GM10248 (cell line): ENCODE data around the gene HPCA.

Experiments used
- CTCF ChIA-PET: fragments of 300-600 bp; sonication (Branson Sonifier 250); formaldehyde crosslinking; extraction: SDS; loops from one replicate; lab custom pipeline; 2021; ENCODE audit warnings: antibody characterized with exemption; lab: Yijun Ruan, JAX
- POLR2A ChIA-PET: fragments of 350-650 bp; sonication (Branson Sonifier 250); formaldehyde crosslinking; extraction: SDS; loops from one replicate; lab custom pipeline; 2020; ENCODE audit warnings: antibody characterized with exemption; lab: Yijun Ruan, JAX
- DNase-seq: peaks from one replicate; pipeline ENCODE4 v3.0.0; 2012; ENCODE audit errors: extremely low spot score
- TF ChIP-seq, protein P1 (sequence below): IDR thresholded peaks from 2 replicates; pipeline ENCODE4 v1.5.1; 2012; ENCODE audit warnings: mild to moderate bottlenecking, low read depth; ENCODE audit errors: extremely low read depth, missing control alignments, control extremely low read depth

HPCA gene

DNA sequence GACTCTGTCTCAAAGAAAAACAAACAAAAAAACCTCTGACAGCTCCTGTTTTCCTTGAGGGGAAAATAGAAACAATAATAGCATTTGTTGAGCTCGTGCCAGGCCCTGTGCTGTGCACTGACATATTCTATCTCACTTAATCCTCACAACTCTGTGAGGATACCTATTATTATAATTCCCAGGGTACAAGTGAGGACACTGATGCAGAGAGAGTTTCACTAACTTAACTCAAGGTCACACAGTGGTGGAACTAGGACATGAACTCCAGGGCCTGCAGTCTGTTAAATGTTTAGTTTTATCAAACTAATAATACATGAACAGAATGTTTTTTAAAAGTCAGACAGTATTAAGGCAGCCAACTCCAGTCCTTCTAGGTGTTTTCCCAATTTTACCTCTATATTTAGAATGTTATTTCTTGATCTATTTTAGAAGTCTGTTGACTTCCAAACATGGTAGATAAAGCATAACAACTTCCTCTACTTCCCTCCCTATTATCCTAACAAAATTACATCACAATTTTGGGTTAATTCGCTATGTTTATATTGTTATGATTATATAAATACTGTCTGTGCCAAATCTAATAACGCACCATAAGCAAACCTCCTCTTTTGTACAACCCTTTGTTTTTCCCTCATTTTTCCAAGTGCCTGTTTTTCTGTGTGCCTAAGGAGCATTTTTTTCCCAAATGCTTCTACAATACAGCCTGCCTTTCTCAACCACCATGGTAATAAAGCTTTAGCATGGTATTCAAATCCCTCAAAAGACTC is 20.5 kb upstream of the HPCA start:
- ChIA-PET POLR2A (no interaction called here), CTCF (interaction anchor here (0.8 to 2.8 kb wide), 2 partner anchors 10 to 221 kb away, joined by 3 to 19 read pairs; no protein-coding TSS in a partner anchor)
- no peak for DNase-seq
- TF ChIP-seq, protein P1, sequence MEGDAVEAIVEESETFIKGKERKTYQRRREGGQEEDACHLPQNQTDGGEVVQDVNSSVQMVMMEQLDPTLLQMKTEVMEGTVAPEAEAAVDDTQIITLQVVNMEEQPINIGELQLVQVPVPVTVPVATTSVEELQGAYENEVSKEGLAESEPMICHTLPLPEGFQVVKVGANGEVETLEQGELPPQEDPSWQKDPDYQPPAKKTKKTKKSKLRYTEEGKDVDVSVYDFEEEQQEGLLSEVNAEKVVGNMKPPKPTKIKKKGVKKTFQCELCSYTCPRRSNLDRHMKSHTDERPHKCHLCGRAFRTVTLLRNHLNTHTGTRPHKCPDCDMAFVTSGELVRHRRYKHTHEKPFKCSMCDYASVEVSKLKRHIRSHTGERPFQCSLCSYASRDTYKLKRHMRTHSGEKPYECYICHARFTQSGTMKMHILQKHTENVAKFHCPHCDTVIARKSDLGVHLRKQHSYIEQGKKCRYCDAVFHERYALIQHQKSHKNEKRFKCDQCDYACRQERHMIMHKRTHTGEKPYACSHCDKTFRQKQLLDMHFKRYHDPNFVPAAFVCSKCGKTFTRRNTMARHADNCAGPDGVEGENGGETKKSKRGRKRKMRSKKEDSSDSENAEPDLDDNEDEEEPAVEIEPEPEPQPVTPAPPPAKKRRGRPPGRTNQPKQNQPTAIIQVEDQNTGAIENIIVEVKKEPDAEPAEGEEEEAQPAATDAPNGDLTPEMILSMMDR, result no peak

DNA sequence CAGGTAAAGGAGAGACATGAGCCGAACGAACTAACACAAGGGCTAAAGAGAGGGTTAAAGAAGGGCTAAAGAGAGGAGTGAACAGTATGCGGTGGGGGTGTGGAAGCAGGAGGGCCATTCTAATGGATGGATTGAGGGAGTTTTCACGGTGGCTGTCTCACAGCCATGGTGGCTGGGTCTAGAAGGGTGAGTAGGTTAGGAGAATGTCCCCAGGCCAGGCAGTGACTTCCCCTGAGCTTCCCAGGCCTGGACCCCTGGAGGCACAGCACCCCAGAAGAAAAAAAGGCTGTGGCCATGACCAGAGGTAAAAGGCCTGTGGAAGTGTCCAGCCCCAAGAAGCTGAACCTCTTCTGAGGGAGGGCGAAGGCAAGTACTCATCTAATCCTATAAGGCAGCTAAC is 19.1 kb upstream of the HPCA start:
- POLR2A ChIA-PET, result interaction anchor here (0.5 kb wide), 1 partner anchor 58 kb away, joined by 5 read pairs; no protein-coding TSS in a partner anchor
- TF ChIP-seq, protein P1, result no peak
- DNase-seq, result no peak
- CTCF ChIA-PET, result interaction anchor here (0.9 to 2.8 kb wide), 3 partner anchors 9 to 347 kb away, joined by 3 to 19 read pairs (median 8); no protein-coding TSS in a partner anchor

GRCh38 chr1:32867671-32868070 is 18.6 kb upstream of the HPCA start:
- no peak for DNase-seq
- TF ChIP-seq, protein P1, result no peak
- CTCF ChIA-PET, result interaction anchor here (0.9 to 2.8 kb wide), 3 partner anchors 8 to 348 kb away, joined by 3 to 19 read pairs (median 8); no protein-coding TSS in a partner anchor
- POLR2A ChIA-PET, result interaction anchor here (0.5 kb wide), 1 partner anchor 58 kb away, joined by 5 read pairs; no protein-coding TSS in a partner anchor

DNA sequence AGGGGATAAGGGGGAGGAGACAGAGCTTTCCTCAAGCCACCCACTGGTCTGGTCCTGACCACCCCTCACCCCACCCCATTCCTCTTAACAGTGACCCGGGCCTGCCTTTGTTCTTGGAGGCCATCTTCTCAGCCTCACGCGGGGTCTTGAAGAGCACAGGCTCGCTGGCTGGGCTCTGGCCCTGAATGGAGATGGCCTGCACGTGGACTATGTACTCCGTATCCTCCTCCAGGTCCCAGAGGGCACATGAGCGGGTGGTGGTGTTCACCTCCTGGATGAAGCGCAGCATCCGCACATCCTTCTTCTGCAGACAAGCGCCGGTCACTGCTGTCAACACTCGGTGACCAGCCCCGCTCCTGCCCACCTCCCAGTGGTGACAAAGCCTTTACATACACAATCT is 18.2 kb upstream of the HPCA start:
- ChIA-PET POLR2A (no interaction called here), CTCF (interaction anchor here (1.2 kb wide), 1 partner anchor 218 kb away, joined by 3 read pairs; no protein-coding TSS in a partner anchor)
- TF ChIP-seq, protein P1, result no peak

DNA sequence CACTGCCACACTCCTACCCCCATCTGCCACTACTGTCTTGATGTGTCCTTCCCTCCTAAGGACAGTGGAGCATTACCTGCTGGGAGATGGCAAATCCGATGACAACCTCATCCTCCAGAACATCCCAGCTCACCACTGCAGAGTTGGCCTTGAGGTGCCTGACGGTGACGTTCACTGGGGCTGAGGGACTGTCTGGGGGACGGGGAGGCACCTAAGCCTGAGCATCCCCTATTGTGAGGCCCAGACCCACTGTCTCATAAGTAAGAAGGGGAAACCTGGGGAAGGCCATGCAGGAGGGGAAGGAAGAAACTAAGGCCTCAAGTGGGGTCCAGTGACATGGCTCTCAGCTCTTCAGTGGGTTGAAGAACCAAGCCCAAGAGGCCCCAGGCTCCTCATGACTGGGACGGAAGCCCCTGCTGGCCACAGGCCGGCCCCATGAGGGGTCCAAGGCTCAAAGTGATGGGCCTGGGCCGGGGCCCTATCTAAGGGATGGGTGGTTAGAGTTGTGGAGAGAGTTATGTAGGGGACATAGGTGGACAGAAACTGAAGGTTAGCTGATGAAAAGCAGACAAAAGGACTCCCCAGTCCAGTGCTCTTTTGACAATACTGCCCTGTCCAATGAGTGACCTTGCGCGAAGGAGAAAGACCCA is 17.4 kb upstream of the HPCA start:
- ChIA-PET CTCF (interaction anchor here (1.2 kb wide), 1 partner anchor 218 kb away, joined by 3 read pairs; no protein-coding TSS in a partner anchor), POLR2A (no interaction called here)
- TF ChIP-seq, protein P1, result no peak
- no peak for DNase-seq

More for the DNA sequence above, 18.2 kb upstream of the HPCA start:
- DNase-seq, result no peak

DNA sequence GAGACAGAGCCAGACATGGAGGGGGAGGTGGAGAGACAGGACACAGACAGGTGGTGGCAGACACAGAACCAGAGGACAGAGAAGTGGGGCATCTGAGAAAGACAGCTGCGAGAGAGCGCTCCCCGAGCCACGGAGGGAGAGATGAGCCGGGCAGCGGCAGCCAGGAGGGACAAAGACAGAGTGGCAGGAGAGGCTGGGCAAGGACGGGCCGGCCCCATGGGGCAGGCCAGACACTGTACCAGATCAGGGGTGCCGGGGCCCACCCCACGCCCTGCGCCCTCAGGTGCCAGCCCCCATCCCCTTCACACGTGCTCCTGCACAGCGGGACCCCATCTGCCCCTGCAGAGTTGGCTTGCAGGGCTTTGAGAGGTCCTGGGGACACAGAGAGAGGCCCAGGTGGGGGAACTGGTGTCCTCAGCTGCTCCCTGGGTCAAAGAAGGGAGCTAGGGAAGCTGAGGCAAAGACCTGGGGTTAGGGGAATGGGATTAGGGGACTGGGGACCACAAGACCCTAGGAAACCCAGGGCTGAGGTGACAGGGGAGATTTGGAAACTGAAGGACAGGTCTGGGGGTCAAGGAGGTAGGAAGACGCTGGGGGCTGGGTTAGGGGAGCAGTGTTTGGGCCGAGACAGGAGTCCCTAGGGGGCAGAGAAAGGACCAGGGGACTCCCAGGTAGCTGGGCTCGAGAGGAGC is 16.2 kb upstream of the HPCA start:
- POLR2A ChIA-PET, result no interaction called here
- CTCF ChIA-PET, result interaction anchor here (1.0 kb wide), 1 partner anchor 47 kb away, joined by 3 read pairs; no protein-coding TSS in a partner anchor
- TF ChIP-seq, protein P1, result no peak
- DNase-seq, result no peak
